Measurements from ENCODE around the gene SGK1.
A peak's percentile ranks its signal among the peaks of the same experiment; 100 is the strongest.
"Not testable (repeated sequence)": the region's sequence is repeated elsewhere in the genome, so short reads cannot be mapped to it uniquely, and the experiment has no call there.

The SGK1 gene

DNA sequence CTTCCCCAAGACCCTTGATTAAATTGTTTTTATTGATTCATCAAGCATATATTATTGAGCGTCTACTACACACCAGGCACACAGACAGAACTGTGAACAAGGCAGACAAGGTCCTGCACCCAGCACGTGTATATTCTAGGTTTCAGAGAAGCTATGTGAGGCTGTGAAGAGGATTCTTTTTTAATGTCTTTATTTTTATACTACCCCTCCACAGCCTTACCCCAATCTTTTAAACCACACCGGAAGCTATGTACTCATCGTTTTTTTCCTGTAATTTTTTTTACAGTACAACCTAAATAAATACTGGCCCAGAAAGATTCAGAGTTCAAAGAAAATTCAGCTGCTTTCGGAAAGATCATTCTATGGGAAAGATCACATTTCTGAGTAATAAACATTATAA is 10.0 kb downstream of the SGK1 start:
- no peak for DNase-seq

DNA sequence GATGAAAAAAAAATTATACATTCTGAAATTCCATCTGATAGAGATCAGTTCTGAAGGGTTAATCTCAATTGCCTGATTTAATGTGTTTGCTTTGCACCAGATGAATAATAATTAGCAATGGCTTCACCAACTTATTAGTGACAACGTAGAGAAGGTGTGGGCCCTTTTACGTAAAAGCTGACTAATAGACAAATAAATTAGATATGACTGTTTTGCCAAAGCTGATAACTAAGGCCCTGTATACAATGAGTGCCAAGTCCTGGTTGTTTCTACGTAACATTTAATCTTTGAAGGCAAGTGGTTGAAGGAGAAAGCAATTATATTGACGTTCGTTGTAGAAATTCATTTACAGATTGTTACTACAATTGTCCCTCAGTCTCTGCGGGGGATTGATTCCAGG is 10.8 kb downstream of the SGK1 start:
- DNase-seq, result no peak

DNA sequence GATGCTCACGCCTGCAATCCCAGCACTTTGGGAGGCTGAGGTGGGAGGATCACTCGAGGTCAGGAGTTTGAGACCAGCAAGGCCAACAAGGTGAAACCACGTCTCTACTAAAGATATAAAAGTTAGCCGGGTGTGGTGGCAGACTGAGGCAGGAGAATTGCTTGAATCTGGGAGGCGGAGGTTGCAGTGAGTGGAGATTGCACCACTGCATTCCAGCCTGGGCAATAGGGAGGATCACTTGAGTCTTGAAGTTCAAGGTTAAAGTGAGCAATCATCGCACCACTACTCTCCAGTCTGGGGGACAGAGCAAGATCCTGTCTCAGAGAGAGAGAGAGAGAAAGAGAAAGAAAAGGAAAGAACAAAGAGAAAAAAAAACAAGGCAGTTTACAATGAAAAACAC is 13.5 kb downstream of the SGK1 start:
- not testable (repeated sequence) for DNase-seq

DNA sequence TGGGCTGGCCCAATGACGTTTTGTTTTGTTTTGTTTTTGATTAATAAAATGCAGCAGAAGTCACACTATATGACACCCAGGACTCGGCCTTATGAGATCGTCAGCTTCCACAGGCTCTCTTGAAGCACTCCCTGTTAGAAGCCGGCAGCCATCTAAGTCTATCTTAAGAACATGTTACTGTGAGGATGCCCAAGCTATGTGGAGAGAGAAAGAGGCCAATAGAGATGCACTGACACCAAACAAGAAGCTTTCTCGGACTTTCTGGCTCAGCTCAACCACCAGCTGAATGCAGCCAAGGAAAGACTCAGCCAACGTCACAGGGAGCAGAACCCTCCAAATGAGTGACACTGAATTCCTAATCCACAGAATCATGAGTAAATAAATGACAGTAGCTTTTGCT is 14.0 kb downstream of the SGK1 start:
- DNase-seq, result peak in 13 of 58 donors; percentile 23 to 81 (median 40)

DNA sequence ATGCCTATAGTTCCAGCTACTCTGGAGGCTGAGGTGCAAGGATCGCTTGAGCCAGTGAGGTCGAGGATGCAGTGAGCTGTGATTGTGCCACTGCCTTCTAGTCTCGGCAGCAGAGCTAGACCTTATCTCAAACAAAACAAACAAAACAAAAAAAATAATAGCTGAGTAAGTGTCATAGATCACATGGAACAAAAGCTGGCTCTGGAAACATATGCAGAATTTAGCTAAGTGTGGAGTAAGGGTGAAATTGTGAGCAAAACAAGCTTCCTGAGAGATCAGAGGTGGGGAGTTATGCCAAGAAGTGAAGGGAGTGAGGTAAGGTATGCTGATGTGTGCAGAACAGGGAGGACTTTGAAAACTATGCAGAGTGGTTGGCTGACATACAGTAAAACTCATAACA is 18.7 kb downstream of the SGK1 start:
- no peak for DNase-seq

DNA sequence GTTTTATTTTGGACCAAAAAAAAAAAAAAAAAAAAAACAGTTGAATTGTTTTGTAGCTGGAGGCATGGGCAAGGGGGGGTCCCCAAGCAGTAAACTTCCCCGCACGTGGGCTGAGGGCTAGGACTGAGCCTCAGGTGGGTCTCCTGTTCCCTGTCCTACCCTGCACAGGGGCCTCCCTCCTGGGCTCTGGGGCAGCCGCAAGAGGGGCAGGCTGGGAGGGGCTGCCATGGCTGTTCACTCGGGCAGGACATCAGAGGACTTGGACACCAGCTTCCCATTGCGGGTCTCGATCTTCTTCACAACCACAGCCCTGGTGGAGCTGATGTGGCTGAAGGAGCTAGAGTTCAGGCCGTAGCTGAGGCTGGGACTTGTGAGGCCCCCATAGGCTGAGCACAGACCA is 21.1 kb downstream of the SGK1 start:
- no peak for DNase-seq

DNA sequence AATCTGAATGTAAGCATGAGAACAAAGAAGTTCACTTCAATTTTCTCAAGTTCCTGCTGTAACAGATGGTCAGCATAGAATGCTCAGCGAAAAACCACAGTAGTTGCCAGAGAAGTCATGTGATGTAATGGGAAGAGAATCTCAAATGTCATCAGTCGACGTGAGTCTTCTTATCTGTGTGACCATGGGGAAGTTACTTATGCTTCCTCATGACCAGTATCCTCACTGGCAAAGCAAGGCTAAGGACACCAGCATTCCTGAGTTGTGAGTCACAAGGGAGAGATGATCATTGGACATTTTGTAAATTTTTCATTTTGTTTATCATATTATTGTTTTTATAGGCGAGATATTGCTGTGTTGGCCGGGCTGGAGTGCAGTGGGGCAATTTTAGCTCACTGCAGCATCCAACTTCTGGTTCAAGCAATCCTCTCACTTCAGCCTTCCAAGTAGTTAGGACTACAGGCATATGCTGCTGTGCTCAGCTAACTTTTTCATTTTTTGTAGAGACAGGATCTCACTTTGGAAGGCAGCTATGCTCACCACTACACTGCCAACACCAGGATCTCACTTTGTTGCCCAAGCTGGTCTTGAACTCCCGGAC is 21.9 kb downstream of the SGK1 start:
- DNase-seq, result peak in 6 of 58 donors; percentile 27 to 67 (median 42)

DNA sequence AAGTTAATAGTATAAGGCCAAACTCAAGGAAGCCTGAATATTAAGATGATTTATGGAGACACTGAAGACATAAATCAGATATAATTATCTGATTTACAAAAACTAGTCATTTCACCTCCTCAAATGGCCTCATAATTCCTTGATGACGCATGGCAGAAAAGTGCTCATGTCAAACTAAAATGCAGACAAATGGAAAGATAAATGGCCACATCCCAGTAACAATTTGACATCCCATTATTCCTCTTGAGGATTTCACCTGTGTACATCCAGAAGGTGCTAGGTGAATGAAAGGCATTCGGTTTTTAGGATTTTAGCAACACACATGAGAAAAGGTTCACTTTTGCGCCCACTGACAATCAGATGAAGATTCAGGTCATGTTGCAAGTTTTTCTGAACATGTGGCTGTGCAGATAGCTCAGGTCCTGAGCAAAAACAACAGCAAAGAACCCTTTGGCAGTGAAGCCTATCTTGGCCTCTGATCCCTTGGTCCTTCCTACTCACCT is 24.2 kb downstream of the SGK1 start:
- no peak for DNase-seq

DNA sequence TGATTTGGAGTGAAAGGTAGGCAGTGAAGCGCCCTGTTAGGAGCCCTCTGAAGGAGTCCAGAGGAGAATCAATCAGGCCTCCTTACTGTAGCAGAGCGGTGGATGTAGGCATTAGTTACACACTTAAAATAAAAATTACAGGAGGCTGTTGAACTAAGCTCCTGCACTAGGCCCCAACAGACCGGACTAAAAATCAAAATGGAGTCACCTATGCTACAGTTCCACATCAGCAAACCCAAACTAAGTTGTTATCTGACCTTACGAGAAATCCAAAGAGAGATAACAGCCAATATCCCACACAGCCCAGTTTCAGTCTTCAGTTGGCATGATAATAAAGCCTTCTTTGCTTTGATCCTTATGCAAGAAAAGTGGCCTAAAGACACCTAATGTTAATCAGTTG is 26.8 kb downstream of the SGK1 start:
- no peak for DNase-seq

DNA sequence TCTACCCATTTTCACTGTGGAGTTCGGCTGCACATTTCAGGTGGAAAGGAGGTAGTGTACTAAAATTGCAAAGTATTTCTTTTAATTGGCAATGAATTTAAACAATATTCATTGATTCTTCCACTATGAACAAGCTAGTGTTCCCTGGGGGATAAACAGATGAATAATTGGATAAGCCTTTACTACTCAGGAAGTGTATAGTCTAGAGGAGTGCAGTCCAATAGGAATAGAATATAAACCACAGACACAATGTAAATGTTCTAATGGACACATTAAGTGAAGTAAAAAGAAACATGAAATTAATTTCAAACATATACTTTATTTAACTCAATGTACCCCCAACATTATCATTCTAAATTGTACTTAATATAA is 28.7 kb downstream of the SGK1 start:
- no peak for DNase-seq

DNA sequence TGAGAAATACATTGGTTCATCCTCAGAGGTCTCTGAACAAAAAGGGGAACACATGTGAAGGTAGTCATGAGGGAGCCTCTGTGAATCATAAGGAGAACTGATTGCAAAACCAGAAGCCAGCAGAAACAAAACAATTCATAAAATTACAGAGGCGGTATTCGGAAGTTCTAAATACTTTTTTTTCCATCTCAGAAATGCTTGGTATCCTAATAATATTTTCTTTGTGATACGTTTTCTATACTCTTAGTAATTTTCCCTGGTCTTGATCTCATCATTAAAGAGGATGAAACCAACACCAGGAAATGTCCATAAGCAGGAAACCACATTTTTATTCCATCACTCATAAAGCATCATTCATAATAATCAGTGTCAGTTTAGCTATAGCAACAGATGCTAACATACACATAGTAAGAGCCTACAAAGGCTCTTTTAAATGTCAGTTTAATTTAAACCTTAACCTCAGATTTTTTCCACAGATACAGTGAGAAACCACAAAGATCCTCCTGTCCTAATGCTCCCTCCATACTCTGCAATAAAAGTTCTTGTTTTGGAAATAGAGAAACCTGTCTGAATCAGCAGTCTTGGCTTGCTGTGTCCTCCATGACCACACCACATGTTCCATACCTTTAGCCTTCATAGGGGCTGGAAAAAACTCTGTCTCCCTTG is 29.2 kb downstream of the SGK1 start:
- no peak for DNase-seq

DNA sequence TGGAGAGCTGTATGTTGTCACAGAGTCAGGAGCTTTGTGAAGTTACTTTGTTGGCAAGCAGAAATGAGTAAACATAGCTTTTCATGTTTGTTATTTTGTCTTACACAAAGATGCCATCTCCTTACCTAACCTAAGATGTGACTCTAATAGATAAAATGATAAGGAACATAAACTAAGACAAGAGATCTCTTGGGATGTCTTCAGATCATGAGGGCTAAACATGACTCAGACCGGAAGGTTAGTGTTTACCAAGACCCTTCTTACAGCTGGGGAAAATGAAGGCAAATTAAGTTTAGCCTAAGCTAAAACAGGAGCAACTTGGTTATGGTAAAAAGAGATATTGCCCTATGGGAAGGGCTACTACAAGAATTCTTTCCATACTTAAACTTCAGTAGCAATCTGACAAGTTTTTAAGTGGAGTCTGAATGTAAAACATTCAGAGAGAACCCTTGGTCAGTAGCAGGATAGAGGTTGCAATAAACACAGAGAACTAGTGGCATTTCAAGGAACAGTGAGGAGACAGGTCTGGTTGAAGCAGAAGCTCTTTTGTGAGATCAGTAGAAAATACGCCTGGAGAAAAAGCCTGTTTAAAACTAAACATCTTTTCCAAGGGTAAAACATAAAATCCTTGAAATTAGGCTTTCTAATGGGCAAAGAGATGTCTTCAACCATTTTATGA is 29.9 kb downstream of the SGK1 start:
- DNase-seq, result no peak

DNA sequence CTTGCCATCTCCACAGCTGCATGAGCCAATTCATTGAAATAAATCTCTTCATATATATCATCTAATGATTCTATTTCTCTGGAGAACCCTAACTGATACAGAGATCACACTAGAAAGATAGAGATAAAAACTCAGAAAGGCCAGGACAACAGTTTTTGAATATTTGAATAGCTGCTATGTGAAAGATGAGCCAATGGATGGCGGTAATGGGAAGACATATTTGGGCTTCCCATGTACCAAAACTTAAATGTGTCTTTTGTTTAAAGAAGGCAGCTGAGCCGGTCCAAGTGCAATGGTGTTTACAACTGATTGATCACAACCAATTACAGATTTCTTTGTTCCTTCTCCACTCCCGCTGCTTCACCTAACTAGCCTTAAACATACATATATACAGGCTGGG is 35.1 kb downstream of the SGK1 start:
- no peak for DNase-seq

DNA sequence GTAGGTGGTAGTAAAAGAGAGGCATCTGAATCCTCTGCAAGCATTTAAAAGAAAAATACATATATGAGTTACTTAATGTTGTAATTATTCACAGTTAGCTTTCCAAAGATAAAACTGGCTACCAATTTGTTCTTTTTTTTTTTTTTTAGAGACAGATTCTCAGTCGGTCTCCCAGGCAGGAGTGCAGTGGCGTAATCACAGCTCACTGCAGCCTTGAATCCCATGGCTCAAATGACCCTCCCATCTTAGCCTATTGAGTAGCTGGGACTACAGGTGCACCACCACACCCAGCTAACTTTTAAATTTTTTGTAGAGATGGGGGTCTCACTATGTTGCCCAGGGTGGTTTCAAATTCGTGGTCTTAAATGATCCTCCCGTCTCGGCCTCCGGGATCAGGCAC is 36.5 kb downstream of the SGK1 start:
- DNase-seq, result no peak

DNA sequence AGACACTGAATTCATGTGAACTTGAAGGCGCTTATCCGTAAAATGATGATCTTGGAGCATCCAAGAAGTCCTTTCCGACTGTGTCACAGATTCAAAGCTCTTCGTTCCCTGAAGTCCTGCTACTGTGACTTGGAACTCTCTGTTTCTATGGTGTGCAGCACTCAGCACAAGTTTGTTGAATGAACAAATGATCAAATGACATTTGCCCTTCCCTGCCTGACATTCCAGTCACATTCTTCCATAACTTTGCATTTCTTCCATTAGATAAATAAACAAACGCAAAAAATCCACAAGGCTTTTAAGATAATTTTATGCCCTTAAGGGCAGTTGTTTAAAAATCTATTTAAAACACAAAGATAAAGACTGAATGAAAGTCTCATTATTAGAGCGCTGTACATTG is 39.9 kb downstream of the SGK1 start:
- DNase-seq, result no peak

DNA sequence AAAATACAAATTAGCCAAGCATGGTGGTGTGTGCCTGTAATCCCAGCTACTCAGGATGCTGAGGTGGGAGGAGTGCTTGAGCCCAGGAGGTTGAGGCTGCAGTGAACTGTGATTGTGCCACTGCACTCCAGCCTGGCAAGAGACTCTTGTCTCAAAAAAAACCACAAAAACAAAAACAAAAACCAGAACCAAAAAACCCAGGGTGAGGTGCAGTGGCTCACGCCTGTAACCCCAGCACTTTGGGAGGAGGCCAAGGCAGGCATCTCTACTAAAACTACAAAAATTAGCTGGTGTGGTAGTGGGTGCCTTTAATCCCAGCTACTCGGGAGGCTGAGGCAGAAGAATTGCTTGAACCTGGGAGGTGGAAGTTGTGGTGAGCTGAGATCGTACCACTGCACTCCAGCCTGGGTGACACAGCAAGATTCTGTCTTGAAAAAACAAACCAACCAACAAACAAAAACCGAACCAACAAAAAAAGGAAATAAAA is 41.0 kb downstream of the SGK1 start:
- DNase-seq, result not testable (repeated sequence)

DNA sequence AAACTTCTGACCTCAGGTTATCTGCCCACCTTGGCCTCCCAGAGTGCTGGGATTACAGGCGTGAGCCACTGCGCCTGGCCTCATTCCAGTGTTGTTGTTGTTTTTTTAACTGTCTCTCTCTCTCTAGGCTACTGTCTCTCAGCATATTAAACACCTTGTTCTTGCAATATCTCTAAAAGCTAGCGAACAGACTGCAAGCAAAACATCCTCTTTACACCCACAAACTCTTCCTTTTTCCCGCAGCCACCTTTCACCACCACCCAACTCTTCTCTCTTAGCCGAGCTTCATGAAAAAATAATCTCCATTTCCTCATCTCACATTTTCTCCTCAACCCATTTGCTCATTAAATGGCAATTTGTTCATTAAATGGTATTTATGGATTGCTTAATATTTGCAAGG is 45.5 kb downstream of the SGK1 start:
- no peak for DNase-seq

DNA sequence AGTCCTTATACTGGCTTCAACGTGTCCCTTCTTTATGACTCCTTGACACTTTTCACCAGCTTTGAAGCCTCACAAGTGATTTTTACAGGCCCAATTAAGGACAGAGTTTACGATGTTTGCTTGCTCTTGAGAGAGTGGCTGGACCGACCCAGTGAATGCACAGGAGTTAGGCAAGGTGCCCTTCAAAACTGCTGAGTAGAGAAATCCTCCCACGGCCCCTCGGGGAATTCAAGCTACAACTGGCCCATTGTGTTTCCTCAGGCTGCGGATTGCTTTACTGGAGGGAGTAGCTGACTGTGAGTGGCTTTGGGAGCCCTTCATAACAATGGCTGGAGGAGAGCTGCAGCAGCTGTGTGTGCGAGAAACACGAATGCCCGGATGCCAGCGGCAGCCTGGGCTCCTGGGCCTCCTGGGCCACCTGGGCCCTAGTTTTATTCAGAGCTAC is 50.0 kb downstream of the SGK1 start:
- DNase-seq, result peak in 33 of 58 donors; percentile 8 to 71 (median 37)

DNA sequence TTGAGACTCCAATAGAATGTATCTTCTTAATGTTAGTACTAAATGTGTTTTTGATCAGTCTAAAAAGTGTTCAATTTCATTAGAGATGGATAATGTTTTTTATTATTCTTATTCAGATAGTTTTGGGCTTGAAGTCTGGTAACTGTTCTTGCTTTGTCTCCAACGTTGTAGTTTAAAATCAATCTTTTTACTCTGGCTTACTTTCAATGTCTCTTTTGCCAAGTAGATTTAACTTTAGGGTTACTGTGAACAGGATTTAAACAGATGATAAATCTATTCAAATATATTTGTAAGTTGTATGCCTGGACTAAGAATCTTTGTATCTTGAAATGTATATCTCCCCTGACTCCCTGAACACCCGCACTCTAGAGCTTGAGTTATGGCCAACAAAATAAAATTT is 51.1 kb downstream of the SGK1 start:
- no peak for DNase-seq

DNA sequence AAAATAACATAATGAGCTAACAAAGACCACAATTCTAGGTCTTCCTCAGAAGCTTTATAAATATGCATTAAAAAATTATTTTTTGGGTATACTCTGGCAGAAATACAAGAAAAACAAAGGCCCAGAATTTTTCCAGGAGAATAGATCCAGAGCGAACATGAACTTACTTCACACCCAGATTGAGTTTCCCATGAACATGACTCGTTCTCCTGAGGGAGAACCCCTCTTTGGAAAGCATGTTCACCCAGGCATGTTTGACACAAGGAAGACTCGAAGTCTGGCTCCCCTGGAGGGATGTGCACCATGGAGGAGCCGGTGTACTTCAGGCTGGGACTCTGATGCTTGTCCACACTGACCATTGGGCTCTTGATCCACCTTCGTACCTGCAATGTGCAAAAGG is 56.1 kb downstream of the SGK1 start:
- no peak for DNase-seq

DNA sequence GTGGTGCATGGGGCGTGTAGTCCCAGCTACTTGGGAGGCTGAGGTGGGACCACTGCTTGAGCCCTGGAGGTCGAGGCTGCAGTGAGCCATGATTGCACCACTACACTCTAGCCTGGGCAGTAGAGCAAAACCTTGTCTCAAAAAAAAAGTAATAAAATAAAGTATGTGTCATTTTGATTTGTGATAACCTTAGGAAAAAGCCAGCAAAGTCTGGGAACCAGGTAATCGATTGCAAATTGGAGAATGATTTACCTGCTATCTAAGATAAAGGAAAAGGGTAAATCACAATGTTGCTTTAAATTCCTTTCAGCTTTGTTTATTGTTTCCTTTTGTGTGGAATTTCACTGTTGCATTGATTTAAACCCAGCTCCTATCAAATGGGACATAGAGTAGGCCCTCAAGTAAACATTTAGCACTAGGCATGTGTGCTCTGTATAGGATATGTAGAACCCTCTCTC is 59.0 kb downstream of the SGK1 start:
- DNase-seq, result no peak

DNA sequence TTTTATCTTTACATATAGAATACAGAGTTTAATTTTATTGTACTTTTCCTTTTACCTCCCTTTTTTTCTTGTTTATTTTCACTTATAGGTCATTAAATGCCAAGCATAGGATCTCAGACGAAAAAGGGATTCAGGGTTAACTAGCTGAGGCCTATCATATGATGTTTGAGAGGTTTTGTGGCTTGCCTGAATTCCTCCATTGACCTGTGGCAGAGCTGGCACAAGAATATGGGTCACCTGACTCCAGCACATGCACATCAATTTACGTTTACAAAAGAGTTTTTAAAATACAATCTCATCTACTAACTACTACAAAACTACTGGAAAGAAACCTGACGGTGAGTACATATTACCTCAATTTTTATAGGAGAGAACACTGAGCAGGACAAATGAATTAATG is 60.4 kb downstream of the SGK1 start:
- DNase-seq, result no peak

DNA sequence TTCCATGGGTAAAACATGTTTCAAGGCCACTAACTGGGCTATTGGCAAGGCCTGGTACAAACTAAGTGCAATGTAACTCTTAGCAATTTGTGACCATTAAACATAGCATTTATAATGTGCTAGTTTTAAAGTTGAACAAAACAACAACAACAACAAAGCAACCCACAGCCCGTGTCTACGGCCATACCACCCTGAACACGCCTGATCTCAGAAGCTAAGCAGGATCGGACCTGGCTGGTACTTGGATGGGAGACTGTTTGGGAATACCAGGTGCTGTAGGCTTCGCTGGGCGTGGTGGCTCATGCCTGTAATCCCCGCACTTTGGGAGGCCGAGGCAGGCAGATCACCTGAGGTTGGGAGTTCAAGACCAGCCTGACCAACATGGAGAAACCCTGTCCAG is 61.0 kb downstream of the SGK1 start:
- DNase-seq, result no peak
